Measurements from ENCODE around the gene CDH5.

CDH5 gene

GRCh38 chr16:66438536-66438935 lies 72.0 kb downstream of the CDH5 start:
- no peak for TF ChIP-seq CTCF (IDR thresholded peaks at IDR 0.05; ENCODE audit: insufficient read depth, low read depth, low read length, missing control alignments)
- no peak overlapping the region for H3K4me3 ChIP-seq (ENCODE audit: low read length)
- no peak for DNase-seq (ENCODE audit: low read depth)

DNA sequence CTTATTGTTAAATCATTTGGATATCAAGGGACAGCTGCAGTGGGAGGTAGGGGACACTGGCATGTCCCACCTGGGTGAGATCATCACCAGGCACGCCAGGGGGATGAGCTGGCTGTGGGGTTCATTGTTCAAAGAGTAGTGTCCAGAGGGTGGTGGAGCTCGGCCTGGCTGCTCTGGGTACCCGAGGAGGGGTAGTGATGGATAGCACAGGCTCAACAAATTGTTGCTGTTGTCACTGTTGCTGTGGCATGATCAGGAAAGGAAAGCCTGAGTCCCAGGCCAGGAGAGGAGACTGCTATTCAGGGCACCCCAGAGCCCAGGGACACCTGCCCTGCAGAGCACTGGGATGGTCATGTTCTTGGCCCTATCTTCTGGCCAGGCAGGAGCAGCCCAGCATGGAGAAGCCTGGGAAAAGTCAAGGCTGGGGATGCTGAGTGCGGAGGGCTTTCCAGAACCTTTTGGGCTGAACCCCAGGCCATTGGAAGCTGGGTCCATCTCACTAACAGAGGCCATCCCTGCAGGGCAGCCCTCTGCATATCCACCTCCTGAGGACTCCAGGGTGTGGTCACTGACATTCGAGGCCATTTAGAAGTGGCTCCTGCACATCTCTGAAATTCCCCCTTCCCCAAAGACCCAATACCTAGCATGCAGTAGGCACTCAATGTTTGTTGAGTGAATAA lies 72.7 kb downstream of the CDH5 start:
- no peak for TF ChIP-seq CTCF (IDR thresholded peaks at IDR 0.05; ENCODE audit: insufficient read depth, low read depth, low read length, missing control alignments)
- H3K4me3 ChIP-seq (ENCODE audit: low read length): no peak overlapping the region
- DNase-seq (ENCODE audit: low read depth): no peak

- no peak for DNase-seq (ENCODE audit: low read depth)
- no peak overlapping the region for H3K4me3 ChIP-seq (ENCODE audit: low read length)
- TF ChIP-seq CTCF (IDR thresholded peaks at IDR 0.05; ENCODE audit: insufficient read depth, low read depth, low read length, missing control alignments): no peak
Measured at GRCh38 chr16:66440271-66440802, 73.8 kb downstream of the CDH5 start.

DNA sequence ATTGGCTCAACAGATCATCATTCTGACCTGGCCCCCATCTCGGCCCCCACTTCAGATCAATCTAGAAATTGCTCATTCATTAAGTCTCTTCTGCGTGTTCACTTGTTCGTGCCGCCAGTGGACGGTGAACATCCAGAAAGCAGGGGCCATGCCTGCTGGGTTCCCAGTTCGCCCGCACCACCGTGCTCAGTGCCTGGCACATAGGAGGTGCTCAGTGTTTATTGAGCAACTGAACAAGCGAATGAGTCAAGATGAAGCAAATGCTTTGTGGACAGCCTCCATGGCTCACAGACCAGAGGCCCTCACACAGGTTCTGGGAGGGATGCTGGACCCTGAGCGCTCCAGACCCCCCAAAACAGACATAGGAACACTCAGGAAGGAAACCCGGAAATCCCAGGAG lies 74.5 kb downstream of the CDH5 start:
- no peak for TF ChIP-seq CTCF (IDR thresholded peaks at IDR 0.05; ENCODE audit: insufficient read depth, low read depth, low read length, missing control alignments)
- DNase-seq (ENCODE audit: low read depth): no peak
- H3K4me3 ChIP-seq (ENCODE audit: low read length): no peak overlapping the region

- H3K4me3 ChIP-seq (ENCODE audit: low read length): no peak overlapping the region
- peak; percentile 61 for DNase-seq (ENCODE audit: low read depth)
- no peak for TF ChIP-seq CTCF (IDR thresholded peaks at IDR 0.05; ENCODE audit: insufficient read depth, low read depth, low read length, missing control alignments)
Measured at GRCh38 chr16:66441586-66442375, 75.3 kb downstream of the CDH5 start.

GRCh38 chr16:66442502-66443268 lies 76.2 kb downstream of the CDH5 start:
- H3K4me3 ChIP-seq (ENCODE audit: low read length): no peak overlapping the region
- TF ChIP-seq CTCF (IDR thresholded peaks at IDR 0.05; ENCODE audit: insufficient read depth, low read depth, low read length, missing control alignments): no peak
- no peak for DNase-seq (ENCODE audit: low read depth)

Data from epithelial cell of esophagus (primary cell).